ENCODE results near the gene ADGRB3.
"Not testable (repeated sequence)": the region's sequence is repeated elsewhere in the genome, so short reads cannot be mapped to it uniquely, and the experiment has no call there.

ADGRB3 gene

DNA sequence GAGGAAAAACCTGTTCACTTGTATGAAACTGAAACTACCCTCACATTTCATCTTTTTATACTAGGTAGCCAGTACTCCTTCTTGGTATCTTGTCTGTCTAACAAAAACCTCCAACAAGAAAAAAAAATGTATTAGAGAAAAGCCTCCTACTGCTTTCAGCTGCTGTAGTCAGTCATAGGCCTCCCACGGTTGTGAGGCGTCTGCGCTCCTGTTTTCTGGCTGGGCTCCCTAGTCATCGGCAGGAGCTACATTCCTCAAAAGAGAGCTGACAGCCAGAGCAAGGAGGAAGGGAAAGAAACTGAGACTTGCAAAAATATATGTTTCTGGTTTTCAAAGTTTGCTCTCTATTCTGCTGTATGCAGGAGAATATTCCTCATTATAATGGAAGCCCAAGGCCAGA is 644.7 kb downstream of the ADGRB3 start:
- DNase-seq, result no peak

GRCh38 chr6:69280858-69281257 is 645.8 kb downstream of the ADGRB3 start:
- DNase-seq, result no peak

DNA sequence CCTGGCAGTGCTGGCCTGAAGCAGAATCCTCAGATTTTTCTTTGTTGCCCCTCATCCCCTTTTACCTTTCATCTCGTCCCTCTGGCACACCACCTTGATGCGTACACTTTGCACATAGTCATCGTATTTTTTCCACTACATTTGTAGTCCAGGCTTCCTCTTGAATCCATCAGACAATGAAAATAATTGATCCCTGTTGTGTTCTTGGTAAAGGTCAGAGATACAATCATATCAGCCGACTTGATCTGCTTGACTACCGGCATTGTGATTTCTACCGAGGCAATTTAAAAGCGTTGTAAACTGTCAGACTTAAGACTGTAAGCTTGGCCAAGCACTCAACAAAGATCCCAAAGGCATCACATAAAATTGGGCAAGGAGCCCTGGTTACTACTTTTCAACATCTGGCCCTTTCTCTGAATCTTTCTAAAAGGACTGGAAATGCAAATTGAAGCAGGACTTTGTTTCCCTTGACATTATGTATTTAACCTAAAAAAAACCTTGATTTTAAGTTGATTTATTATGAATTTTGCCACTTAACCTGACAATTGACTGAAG is 649.2 kb downstream of the ADGRB3 start:
- no peak for DNase-seq

DNA sequence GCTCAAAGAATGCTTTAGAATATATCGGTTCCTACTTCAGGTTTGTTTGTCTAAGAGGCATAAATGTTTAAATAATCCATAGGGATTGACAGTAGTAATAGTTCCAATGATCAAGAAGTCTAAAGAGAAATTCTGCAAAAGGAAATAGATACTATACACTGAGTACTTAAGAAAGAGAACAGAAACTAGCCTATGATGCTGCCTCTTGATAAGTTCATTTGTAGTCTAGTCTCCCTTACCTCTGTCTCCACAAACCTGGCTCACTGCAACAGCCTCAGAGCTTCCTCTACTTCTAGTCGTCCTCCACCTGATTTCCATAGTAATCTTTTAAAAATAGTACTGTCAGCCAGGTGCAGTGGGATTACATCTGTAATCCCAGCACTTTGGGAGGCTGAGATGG is 650.0 kb downstream of the ADGRB3 start:
- no peak for DNase-seq

GRCh38 chr6:69286331-69286730 is 651.2 kb downstream of the ADGRB3 start:
- DNase-seq, result no peak

DNA sequence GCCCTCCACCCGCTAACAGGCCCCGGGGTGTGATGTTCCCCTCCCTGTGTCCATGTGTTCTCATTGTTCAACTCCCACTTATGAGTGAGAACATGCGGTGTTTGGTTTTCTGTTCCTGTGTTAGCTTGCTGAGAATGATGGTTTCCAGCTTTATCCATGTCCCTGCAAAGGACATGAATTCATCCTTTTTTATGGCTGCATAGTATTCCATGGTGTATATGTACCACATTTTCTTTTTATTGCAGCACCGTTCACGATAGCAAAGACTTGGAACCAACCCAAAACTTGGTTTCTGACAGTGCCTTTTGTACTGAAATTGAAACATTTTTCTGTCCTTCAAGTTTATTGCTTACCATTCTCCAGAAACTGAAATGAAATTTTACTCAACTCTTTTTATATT is 653.1 kb downstream of the ADGRB3 start:
- DNase-seq, result not testable (repeated sequence)

DNA sequence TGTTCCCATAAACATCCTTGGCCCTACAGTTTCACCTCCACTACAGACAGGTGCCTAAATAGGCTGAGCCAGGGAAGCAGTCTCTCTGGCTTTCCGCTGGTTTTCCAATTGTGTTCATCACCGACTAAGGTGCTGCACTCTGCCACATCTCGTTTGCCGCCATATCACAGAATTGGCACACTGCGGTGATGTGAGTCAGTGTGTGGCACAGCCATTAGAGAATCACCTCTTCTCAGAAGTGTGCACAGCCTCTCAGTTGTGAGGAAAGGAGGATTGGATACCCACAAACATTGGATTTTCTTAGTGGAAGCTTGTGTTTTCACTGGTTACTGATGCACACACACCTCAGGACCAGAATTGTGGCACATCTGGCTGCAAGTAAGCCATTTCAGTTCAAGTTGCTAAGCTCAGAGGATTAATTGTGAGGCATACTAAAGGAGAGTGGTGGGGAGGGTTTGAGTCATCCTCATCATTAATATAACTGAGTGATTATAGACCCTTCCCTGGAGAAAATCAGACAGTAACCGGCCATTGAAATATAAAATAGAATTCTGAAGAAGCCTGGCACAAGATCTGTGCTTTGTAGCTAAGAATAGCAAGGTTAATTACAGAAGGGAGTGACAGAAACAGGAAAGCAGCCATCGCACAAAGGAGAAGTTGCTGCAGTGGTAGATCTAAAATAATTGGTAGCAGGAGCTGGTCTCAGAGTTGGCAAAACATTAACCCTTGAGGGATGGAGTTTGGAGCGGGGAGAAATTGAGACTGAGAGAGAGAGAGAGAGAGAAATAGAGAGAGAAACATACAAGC is 654.8 kb downstream of the ADGRB3 start:
- DNase-seq, result no peak

- DNase-seq, result no peak
Measured at GRCh38 chr6:69293471-69293870, 658.4 kb downstream of the ADGRB3 start.

- DNase-seq, result no peak
Measured at GRCh38 chr6:69294407-69294806, 659.3 kb downstream of the ADGRB3 start.

DNA sequence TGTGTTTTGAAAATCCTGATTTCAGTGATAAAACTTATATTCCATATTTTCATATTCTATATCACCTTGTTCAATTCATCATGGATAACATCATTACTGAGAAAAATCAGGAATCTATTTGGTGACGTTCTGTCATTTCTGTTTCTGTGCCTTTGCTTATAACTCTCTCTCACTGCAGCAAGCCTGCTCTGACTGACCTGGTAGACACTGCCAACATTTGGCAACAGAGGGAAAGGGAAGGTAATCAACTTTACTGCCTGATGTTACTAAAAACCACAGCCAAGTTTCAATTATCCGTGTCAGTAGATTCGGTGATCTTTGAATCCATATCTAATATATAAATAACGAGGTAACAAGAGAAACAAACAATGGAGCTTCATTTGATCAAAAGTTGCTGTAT is 659.8 kb downstream of the ADGRB3 start:
- DNase-seq, result no peak

DNA sequence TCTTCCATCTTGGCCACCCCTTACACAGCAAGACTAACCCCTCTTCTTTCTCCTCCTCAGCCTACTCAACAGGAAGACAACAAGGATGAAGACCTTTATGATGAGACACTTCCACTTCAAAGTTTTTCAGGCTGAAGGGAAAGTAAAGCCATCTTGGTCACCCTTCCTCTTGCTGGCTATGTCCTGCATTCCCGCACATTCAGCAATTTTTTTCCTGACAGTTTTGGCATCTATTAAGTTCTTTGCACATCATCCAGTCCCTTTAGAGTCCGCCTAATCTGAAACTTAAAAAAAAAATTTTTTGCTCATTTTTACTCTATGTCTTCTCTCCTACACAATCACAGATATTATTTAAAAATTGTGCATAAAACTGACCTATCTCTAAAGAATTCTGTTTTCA is 668.3 kb downstream of the ADGRB3 start:
- DNase-seq, result no peak

DNA sequence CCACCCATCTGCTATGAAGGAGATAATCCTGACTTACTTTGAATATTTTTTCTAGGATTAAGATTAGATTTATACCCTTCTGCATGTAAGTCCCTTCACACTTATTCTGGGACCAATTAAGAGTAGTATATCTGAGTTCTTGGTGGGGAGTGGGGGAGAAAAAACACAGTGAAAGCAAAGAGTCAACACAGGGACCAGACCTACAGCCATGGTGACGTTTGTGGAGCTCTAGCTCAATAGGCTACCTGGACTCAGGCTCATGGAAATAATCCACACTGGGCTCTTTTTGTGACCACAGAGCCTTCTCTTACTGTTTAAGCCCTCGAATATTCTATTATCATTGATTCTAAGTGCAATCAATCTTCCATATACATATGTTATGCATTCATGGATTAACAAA is 670.4 kb downstream of the ADGRB3 start:
- no peak for DNase-seq

DNA sequence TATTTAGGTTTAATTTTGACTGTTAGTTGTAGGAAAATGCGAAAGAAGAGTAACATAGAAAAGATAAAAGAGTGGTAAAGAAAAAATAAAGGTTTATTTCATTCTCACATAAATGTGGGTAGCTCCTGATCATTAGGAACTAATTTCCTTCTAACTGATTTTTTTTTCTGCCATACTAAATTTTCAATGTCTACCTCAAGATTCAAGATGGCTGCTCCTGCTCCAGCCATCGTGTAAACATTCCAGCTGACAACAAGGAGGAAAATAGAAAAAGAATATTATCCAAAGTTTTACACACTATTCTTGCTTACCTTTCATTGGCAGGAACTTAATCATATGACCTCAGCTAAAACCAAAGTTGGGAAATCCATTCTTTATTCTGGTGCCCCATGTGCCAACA is 673.5 kb downstream of the ADGRB3 start:
- no peak for DNase-seq

GRCh38 chr6:69311888-69312287 is 676.8 kb downstream of the ADGRB3 start:
- no peak for DNase-seq

DNA sequence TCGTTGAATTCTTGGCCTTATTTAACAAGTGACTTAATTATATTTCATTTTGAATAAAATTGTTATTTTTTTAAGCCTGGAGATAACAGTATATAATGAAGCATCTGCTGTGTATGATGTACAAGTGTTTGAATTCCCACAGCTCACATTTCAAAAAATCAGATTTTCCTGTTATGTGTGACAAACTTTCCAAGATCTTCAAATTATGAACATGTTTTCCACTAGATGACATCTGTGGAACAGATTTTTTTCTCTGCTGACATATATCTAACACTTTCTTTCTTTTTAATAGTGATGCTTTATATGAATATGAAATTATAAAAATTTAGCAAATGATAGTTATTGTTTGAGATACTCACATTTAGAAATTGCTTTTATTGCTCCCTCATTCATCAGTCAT is 678.9 kb downstream of the ADGRB3 start:
- no peak for DNase-seq

DNA sequence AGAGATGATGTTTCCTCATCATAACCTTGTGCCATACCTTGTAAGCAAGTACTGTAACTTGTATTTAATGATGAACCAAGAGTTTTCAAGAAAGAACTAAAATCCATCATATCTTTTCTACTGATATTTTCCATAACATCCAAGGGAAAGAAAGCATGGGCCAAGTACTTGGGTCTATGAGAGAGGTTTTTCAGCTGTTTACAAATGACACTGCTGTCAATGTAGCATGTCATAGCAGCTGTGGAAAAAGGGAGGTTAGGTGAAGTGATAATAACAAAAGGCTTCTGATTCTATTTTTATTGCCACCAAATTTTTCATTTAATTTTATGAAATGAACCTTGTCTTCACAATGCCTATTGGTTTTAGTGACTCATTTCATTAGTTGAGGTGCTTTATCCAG is 679.4 kb downstream of the ADGRB3 start:
- no peak for DNase-seq

- DNase-seq, result no peak
Measured at GRCh38 chr6:69331886-69332285, 696.8 kb downstream of the ADGRB3 start.

DNA sequence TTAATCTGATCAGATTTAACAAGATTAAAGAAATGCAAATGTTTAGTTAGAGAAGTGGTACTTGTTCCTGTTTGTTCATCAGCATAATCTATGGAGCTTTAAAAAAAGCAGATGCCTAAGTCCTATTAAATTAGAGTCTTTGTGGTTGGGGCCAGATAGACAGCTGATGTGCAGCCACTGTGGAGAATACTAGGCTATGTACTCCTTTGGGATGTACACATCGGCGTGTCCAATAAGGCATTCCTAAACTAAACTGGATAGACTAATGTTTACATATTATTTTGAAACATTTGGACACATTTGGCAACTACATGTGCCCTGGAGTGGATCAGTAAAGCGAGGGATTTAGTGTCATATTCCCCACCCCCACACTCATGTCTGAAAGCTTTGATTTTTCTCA is 702.2 kb downstream of the ADGRB3 start:
- DNase-seq, result no peak

DNA sequence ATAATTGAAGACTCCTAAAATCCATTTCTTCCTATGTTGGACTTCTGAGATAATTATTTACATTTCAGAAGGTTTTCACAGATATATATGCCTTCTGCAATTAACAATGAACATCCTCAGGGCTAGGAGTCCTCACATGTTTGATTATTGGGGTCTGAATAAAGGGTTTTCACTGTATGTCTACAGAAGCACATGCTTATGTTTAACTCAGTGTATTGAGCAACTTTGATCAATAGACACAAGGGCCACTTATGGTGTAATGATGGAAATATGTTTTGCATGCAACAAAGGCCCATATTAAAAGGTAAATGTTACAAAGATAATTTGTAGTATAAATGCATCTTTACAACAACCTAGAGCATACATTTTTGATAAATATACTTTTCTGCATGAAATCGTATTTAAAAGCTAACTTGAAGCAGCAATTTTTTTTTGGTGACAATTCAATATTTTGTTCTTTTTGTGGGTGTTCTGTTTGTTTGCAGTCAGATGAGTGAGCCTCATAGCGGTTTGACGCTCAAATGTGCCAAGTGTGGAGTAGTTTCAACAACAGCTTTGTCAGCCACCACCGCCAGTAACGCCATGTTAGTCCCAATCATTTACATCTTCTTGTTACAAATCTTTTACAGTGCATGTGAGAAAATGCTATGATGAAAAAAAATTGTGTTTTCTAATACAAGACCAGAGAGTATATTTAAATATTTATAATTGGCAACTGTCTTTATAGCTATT is 703.5 kb downstream of the ADGRB3 start:
- no peak for DNase-seq

DNA sequence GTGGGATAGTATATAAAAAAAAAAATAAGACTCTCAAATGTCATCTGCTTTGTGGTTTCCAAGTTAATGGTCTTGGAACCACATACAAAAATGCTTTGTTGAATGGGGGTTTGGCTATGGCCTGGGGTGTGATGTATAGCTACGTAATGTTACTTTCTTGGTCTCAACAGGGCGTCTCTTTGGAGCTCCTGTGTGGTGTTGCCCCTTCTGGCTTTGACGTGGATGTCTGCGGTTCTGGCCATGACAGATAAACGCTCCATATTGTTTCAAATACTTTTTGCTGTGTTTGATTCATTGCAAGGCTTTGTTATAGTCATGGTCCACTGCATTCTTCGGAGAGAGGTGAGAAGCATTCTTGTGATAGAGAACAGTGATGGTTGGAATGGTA is 704.1 kb downstream of the ADGRB3 start:
- no peak for DNase-seq

DNA sequence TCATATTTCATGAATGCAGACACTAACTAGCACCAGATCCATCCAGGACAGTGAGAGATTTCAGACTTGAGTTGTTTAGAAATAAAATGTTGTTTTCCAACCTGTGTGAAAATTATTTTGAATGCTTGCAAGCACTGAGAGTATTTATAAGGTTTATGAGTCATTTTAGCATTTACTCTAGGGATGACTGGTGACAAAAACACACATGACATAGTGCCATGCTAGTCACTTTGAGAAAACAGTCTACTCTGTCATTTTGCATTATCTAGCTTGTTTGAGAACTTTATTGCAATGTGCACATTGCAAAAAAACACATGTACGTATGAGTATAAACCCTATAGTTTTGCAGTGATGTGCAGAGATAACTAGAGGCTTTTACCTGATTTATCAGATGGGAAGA is 705.1 kb downstream of the ADGRB3 start:
- DNase-seq, result no peak

GRCh38 chr6:69343851-69344250 is 708.8 kb downstream of the ADGRB3 start:
- no peak for DNase-seq

GRCh38 chr6:69349771-69350170 is 714.7 kb downstream of the ADGRB3 start:
- no peak for DNase-seq

- no peak for DNase-seq
Measured at GRCh38 chr6:69362209-69362608, 727.1 kb downstream of the ADGRB3 start.
